Measurements from ENCODE around the gene STAT1. TPM values are rescaled to one million over a fixed set of nuclear protein-coding genes. Genes with fewer than 3 reads are reported as not detected.

The STAT1 gene
- total RNA-seq, 1 experiment from 2014 or later: 73.4 TPM

DNA sequence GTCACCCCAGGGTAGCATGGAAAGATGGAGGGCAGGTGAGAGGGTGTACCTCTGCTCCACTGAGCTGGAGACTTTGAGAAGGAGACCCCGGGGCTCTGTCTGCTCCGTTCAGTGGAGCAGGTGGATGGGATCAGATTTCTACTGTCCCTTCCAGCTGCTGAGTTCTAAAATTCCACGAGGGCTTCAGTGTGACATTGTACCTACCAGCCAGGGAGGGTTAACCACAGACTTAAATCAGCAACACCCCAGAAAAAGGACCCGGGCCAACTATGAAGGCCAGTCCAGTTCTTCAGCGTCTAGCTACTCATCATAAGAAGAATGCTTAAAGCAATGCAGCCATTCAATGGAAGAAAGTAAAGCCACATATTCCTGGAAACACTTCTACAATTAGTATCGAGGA is 23.8 kb downstream of the STAT1 start:
- no peak for ATAC-seq
- peaks cover 49% of the 10 kb centered on the region for H3K36me3 ChIP-seq (ENCODE audit: control insufficient read depth, insufficient read depth, low read length)
- BruUV-seq (replicated peaks): no TSS peak
- H3K27ac ChIP-seq (ENCODE audit: low read length): no peak overlapping the region
- POLR2A ChIA-PET: no interaction called here
- H3K4me1 ChIP-seq (ENCODE audit: control insufficient read depth, insufficient read depth, low read length): no peaks in the 10 kb centered on the region
- CTCF ChIA-PET: no interaction called here
- no peak for DNase-seq (ENCODE audit: low read depth, low spot score)
- H3K4me3 ChIP-seq (ENCODE audit: low read depth in 2 of 2, low read length in 2 of 2): no peak overlapping the region
- in situ Hi-C loops (cut with HindIII; ENCODE audit: low pct_unique_long_range_greater_than_20kb, low sequenced_read_pairs): no loop called here
- intact Hi-C loops (cut with micrococcal nuclease; ENCODE audit: unreplicated experiment): no loop called here
- no peaks in the 10 kb centered on the region for H3K9me3 ChIP-seq (ENCODE audit: control insufficient read depth, insufficient read depth, low read depth, low read length)
- no peak for TF ChIP-seq CTCF (IDR thresholded peaks at IDR 0.05)
- TF ChIP-seq POLR2AphosphoS5 (IDR thresholded peaks at IDR 0.05; ENCODE audit: low read depth, low read length): no peak
- TF ChIP-seq REST (IDR thresholded peaks at IDR 0.05; ENCODE audit: insufficient read depth in 1 of 2, low read depth in 2 of 2, low read length in 1 of 2): no peak
- no peak for TF ChIP-seq SIN3A (IDR thresholded peaks at IDR 0.05; ENCODE audit: borderline replicate concordance, insufficient read depth, low read depth, low read length)
- no peak for TF ChIP-seq TCF7L2 (IDR thresholded peaks at IDR 0.05; ENCODE audit: low read depth, low read length)
- no peaks in the 10 kb centered on the region for H3K27me3 ChIP-seq (ENCODE audit: control insufficient read depth, insufficient read depth, low read length)

GRCh38 chr2:190988910-190989309 is 25.1 kb downstream of the STAT1 start:
- Histone ChIP-seq H3K4me3 (ENCODE audit: low read depth in 2 of 2, low read length in 2 of 2) (no peak overlapping the region), H3K9me3 (ENCODE audit: control insufficient read depth, insufficient read depth, low read depth, low read length) (no peaks in the 10 kb centered on the region), H3K27ac (ENCODE audit: low read length) (no peak overlapping the region), H3K36me3 (ENCODE audit: control insufficient read depth, insufficient read depth, low read length) (peaks cover 50% of the 10 kb centered on the region), H3K27me3 (ENCODE audit: control insufficient read depth, insufficient read depth, low read length) (no peaks in the 10 kb centered on the region), H3K4me1 (ENCODE audit: control insufficient read depth, insufficient read depth, low read length) (no peaks in the 10 kb centered on the region)
- BruUV-seq (replicated peaks): no TSS peak
- no peak for DNase-seq (ENCODE audit: low read depth, low spot score)
- ATAC-seq: no peak
- ChIA-PET CTCF (no interaction called here), POLR2A (interaction anchor here (0.6 kb wide), 1 partner anchor 76 kb away, joined by 3 read pairs; no protein-coding TSS in a partner anchor)
- intact Hi-C loops (cut with micrococcal nuclease; ENCODE audit: unreplicated experiment) (no loop called here), in situ Hi-C loops (cut with HindIII; ENCODE audit: low pct_unique_long_range_greater_than_20kb, low sequenced_read_pairs) (no loop called here)
- TF ChIP-seq POLR2AphosphoS5 (IDR thresholded peaks at IDR 0.05; ENCODE audit: low read depth, low read length) (no peak), CTCF (IDR thresholded peaks at IDR 0.05) (no peak), TCF7L2 (IDR thresholded peaks at IDR 0.05; ENCODE audit: low read depth, low read length) (no peak), REST (IDR thresholded peaks at IDR 0.05; ENCODE audit: insufficient read depth in 1 of 2, low read depth in 2 of 2, low read length in 1 of 2) (no peak), SIN3A (IDR thresholded peaks at IDR 0.05; ENCODE audit: borderline replicate concordance, insufficient read depth, low read depth, low read length) (no peak)
